HG03354 (cell line): ENCODE results near the gene ITM2C.

ENCODE experiments used
- ATAC-seq: cut with Tn5 transposase; IDR thresholded peaks from one replicate; pipeline ENCODE4 v1.9.1; 2021; ENCODE audit warnings: mild to moderate bottlenecking; ENCODE audit not compliant: unreplicated experiment, poor library complexity, severe bottlenecking

The ITM2C gene

GRCh38 chr2:230903231-230904150 lies 38.7 kb downstream of the ITM2C start:
- no peak for ATAC-seq

- no peak for ATAC-seq
Observed at GRCh38 chr2:230904856-230905447, 40.2 kb downstream of the ITM2C start.

- no peak for ATAC-seq
Observed at GRCh38 chr2:230905448-230906421, 41.0 kb downstream of the ITM2C start.

GRCh38 chr2:230906471-230907230 lies 41.9 kb downstream of the ITM2C start:
- no peak for ATAC-seq

GRCh38 chr2:230907361-230908091 lies 42.8 kb downstream of the ITM2C start:
- ATAC-seq = no peak

GRCh38 chr2:230908092-230908594 lies 43.4 kb downstream of the ITM2C start:
- no peak for ATAC-seq

- ATAC-seq = no peak
Observed at GRCh38 chr2:230908595-230909191, 44.0 kb downstream of the ITM2C start.

- no peak for ATAC-seq
Observed at GRCh38 chr2:230909841-230910545, 45.3 kb downstream of the ITM2C start.

- ATAC-seq = no peak
Observed at GRCh38 chr2:230910546-230911177, 45.9 kb downstream of the ITM2C start.

GRCh38 chr2:230912046-230912445 lies 47.3 kb downstream of the ITM2C start:
- no peak for ATAC-seq

GRCh38 chr2:230912724-230913123 lies 48.0 kb downstream of the ITM2C start:
- ATAC-seq = no peak

GRCh38 chr2:230913406-230914143 lies 48.8 kb downstream of the ITM2C start:
- ATAC-seq = no peak

GRCh38 chr2:230914886-230915285 lies 50.1 kb downstream of the ITM2C start:
- no peak for ATAC-seq

GRCh38 chr2:230915319-230915718 lies 50.6 kb downstream of the ITM2C start:
- no peak for ATAC-seq

GRCh38 chr2:230916218-230916617 lies 51.5 kb downstream of the ITM2C start:
- ATAC-seq = no peak

- ATAC-seq = no peak
Observed at GRCh38 chr2:230919240-230919639, 54.5 kb downstream of the ITM2C start.
